ENCODE data around the gene RAB11A. TPM values are rescaled to one million over a fixed set of nuclear protein-coding genes. Genes with fewer than 3 reads are reported as not detected.

Gene RAB11A
- total RNA-seq = 151 TPM

DNA sequence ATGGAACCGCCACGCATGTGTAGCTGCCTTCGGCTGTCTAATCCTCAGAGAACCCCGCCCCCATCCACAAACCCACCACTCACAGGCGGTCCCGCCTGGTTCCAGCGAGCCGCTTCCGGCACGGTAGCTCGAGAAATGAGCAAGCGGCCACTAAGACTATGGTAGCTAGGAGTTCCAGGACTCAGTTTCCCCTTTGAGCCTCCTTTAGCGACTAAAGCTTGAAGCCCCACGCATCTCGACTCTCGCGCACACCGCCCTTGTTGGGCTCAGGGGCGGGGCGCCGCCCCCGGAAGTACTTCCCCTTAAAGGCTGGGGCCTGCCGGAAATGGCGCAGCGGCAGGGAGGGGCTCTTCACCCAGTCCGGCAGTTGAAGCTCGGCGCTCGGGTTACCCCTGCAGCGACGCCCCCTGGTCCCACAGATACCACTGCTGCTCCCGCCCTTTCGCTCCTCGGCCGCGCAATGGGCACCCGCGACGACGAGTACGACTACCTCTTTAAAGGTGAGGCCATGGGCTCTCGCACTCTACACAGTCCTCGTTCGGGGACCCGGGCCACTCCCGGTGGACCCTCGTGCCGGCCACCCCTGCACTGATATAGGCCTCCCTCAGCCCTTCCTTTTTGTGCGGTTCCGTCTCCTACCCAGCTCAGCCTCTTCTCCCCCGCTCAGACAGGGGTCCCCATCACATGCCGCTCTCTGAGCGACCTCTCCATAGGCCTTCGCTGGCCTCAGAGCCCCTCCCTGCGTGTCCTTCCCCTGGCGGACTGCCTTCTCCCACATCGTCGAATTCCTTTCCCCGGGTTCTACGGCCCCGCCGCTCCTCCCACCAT, at the start of gene RAB11A:
RAB11A (plus strand) TSS at position 366 of the 828 bp plus-strand sequence; CDS start at position 461, 95 bp downstream.
- TF ChIP-seq, protein P1, sequence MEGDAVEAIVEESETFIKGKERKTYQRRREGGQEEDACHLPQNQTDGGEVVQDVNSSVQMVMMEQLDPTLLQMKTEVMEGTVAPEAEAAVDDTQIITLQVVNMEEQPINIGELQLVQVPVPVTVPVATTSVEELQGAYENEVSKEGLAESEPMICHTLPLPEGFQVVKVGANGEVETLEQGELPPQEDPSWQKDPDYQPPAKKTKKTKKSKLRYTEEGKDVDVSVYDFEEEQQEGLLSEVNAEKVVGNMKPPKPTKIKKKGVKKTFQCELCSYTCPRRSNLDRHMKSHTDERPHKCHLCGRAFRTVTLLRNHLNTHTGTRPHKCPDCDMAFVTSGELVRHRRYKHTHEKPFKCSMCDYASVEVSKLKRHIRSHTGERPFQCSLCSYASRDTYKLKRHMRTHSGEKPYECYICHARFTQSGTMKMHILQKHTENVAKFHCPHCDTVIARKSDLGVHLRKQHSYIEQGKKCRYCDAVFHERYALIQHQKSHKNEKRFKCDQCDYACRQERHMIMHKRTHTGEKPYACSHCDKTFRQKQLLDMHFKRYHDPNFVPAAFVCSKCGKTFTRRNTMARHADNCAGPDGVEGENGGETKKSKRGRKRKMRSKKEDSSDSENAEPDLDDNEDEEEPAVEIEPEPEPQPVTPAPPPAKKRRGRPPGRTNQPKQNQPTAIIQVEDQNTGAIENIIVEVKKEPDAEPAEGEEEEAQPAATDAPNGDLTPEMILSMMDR (IDR thresholded peaks at IDR 0.05) = peak in 2 of 3 experiments; percentile 8 to 21
- TF ChIP-seq POLR2A (IDR thresholded peaks at IDR 0.05) (peak; percentile 51 to 84), POLR2AphosphoS5 (IDR thresholded peaks at IDR 0.05; ENCODE audit: insufficient read depth in 1 of 2, low read depth in 1 of 2) (peak; percentile 97 to 99)
- Histone ChIP-seq H3K9me3 (no peaks in the 10 kb centered on the region), H3K4me1 (peaks cover 29% of the 10 kb centered on the region), H3K27me3 (no peaks in the 10 kb centered on the region), H3K27ac (peak within 1 kb of the TSS; percentile 96), H3K36me3 (no peaks in the 10 kb centered on the region), H3K4me3 (peak within 1 kb of the TSS; percentile 82 to 98)
- intact Hi-C loops (cut with DNase I) = no loop called here
- DNase-seq (ENCODE audit: extremely low spot score in 2 of 2) = peak; percentile 96 to 97

- TF ChIP-seq POLR2AphosphoS5 (IDR thresholded peaks at IDR 0.05; ENCODE audit: insufficient read depth in 1 of 2, low read depth in 1 of 2) = no peak
- TF ChIP-seq, protein P1 (IDR thresholded peaks at IDR 0.05) = no peak
- TF ChIP-seq POLR2A (IDR thresholded peaks at IDR 0.05) = no peak
- Histone ChIP-seq H3K27ac (no peak overlapping the region), H3K4me1 (no peaks in the 10 kb centered on the region), H3K27me3 (no peaks in the 10 kb centered on the region), H3K4me3 (no peak overlapping the region), H3K36me3 (no peaks in the 10 kb centered on the region), H3K9me3 (no peaks in the 10 kb centered on the region)
- intact Hi-C loops (cut with DNase I) = no loop called here
- DNase-seq (ENCODE audit: extremely low spot score in 2 of 2) = no peak
Observed at GRCh38 chr15:65819563-65819960, 49.7 kb upstream of the RAB11A start.

GRCh38 chr15:65821070-65821469, 48.2 kb upstream of the RAB11A start:
- H3K4me3 ChIP-seq = no peak overlapping the region
- H3K4me1 ChIP-seq = peaks cover 7% of the 10 kb centered on the region
- H3K27me3 ChIP-seq = no peaks in the 10 kb centered on the region
- H3K36me3 ChIP-seq = no peaks in the 10 kb centered on the region
- H3K9me3 ChIP-seq = no peaks in the 10 kb centered on the region
- intact Hi-C loops (cut with DNase I) = no loop called here
- DNase-seq (ENCODE audit: extremely low spot score in 2 of 2) = no peak
- TF ChIP-seq POLR2A (IDR thresholded peaks at IDR 0.05) = no peak
- no peak for TF ChIP-seq POLR2AphosphoS5 (IDR thresholded peaks at IDR 0.05; ENCODE audit: insufficient read depth in 1 of 2, low read depth in 1 of 2)
- TF ChIP-seq, protein P1 (IDR thresholded peaks at IDR 0.05) = no peak
- no peak overlapping the region for H3K27ac ChIP-seq

- no peaks in the 10 kb centered on the region for H3K9me3 ChIP-seq
- intact Hi-C loops (cut with DNase I) = no loop called here
- H3K4me1 ChIP-seq = peaks cover 7% of the 10 kb centered on the region
Observed at GRCh38 chr15:65822316-65822715, 47.0 kb upstream of the RAB11A start.

More at GRCh38 chr15:65822316-65822715, 47.0 kb upstream of the RAB11A start:
- DNase-seq (ENCODE audit: extremely low spot score in 2 of 2) = no peak
- H3K27me3 ChIP-seq = no peaks in the 10 kb centered on the region
- no peaks in the 10 kb centered on the region for H3K36me3 ChIP-seq
- TF ChIP-seq POLR2AphosphoS5 (IDR thresholded peaks at IDR 0.05; ENCODE audit: insufficient read depth in 1 of 2, low read depth in 1 of 2) (no peak), POLR2A (IDR thresholded peaks at IDR 0.05) (no peak)
- TF ChIP-seq, protein P1 (IDR thresholded peaks at IDR 0.05) = no peak
- no peak overlapping the region for H3K4me3 ChIP-seq
- no peak overlapping the region for H3K27ac ChIP-seq
